ENCODE results near the gene TENT5C.

TENT5C gene

DNA sequence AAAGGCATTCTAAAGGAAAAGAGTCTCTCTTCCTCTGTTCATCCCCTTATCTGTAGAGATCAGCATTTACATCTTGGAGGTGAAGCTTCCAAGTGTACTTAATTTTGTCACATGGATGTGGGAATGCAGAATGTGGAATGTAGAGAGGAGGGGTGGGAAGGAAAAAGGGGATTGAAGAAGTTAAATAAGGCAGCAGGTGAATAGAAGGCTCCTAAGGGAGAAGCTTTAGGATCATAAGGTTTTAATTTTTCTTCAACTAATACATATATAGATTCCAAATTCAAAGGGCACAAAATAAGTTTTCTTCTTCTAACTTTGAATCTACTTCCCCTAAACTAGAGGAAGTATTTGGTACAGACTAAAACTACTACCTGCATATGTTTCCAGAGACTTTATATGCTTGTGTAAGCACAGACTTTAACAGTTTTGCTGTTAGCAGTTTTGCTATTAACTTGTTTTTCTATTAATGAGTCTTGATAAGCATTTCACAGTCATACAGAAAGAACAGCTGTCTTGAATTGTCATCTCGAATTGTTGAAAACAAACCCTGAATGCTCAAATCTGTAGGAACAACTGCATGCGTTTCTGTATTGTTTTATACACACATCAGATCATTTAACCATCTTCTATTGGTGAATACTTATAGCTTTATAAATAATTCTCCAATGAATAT lies 12.7 kb downstream of the TENT5C start:
- no peak overlapping the region for H3K4me3 ChIP-seq (replicated peaks; ENCODE audit: low read depth, low read length)
- no peak for DNase-seq (ENCODE audit: low read depth)
- TF ChIP-seq CTCF (IDR thresholded peaks at IDR 0.05; ENCODE audit: low read length, missing control alignments): no peak

DNA sequence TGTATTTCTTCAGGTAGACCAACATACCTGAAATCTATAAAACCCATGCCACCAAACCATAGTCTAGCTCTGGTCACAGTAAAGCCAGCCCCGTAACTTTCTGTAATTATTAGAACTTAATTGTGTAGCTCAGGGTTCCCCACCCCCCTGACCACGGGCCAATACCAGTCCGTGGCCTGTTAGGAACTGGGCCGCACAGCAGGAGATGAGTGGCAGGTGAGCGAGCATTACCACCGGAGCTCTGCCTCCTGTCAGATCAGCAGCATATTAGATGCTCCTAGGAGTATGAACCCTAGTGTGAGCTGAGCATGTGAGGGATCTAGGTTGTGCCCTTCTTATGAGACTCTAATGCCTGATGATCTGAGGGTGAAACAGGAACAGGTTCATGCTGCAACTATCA lies 14.6 kb downstream of the TENT5C start:
- no peak overlapping the region for H3K4me3 ChIP-seq (replicated peaks; ENCODE audit: low read depth, low read length)
- TF ChIP-seq CTCF (IDR thresholded peaks at IDR 0.05; ENCODE audit: low read length, missing control alignments): no peak
- no peak for DNase-seq (ENCODE audit: low read depth)

DNA sequence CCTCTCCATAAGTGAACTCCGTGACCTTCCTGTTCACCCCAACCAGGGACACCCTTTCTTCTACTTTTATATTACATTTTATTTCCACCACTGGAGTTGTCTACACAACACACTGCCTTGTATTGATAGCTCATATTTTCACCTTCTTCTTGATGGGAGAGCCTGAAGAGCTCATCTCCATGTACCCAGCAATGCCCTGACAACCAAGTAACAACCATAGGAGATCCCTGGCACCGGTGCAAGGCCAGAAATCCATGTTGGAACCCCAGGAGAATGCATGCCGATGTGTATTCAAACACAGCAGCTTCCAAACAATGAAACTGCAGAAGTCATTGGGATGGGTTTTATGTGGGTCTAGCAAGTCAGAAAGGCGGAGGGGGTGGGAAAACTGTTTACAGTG lies 15.5 kb downstream of the TENT5C start:
- DNase-seq (ENCODE audit: low read depth): no peak
- no peak overlapping the region for H3K4me3 ChIP-seq (replicated peaks; ENCODE audit: low read depth, low read length)
- no peak for TF ChIP-seq CTCF (IDR thresholded peaks at IDR 0.05; ENCODE audit: low read length, missing control alignments)

- no peak for DNase-seq (ENCODE audit: low read depth)
- no peak overlapping the region for H3K4me3 ChIP-seq (replicated peaks; ENCODE audit: low read depth, low read length)
- TF ChIP-seq CTCF (IDR thresholded peaks at IDR 0.05; ENCODE audit: low read length, missing control alignments): no peak
Measured at GRCh38 chr1:117622726-117623125, 16.9 kb downstream of the TENT5C start.

DNA sequence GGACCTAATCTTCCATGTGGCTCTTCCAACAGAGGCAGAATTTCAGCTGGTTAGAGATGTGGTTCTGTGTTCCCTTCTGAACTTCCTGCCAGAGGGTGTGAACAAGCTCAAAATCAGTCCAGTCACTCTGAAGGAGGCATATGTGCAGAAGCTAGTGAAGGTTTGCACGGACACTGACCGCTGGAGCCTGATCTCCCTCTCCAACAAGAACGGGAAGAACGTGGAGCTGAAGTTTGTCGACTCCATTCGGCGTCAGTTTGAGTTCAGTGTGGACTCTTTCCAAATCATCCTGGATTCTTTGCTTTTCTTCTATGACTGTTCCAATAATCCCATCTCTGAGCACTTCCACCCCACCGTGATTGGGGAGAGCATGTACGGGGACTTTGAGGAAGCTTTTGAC lies 17.3 kb downstream of the TENT5C start:
- no peak for TF ChIP-seq CTCF (IDR thresholded peaks at IDR 0.05; ENCODE audit: low read length, missing control alignments)
- no peak for DNase-seq (ENCODE audit: low read depth)
- no peak overlapping the region for H3K4me3 ChIP-seq (replicated peaks; ENCODE audit: low read depth, low read length)

DNA sequence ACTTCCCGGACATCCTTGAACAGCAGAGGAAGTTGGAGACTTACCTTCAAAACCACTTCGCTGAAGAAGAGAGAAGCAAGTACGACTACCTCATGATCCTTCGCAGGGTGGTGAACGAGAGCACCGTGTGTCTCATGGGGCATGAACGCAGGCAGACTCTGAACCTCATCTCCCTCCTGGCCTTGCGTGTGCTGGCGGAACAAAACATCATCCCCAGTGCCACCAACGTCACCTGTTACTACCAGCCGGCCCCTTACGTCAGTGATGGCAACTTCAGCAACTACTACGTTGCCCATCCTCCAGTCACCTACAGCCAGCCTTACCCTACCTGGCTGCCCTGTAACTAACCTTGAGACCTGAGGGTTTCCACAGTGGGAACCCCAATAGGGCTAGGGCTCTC lies 17.9 kb downstream of the TENT5C start:
- no peak for TF ChIP-seq CTCF (IDR thresholded peaks at IDR 0.05; ENCODE audit: low read length, missing control alignments)
- DNase-seq (ENCODE audit: low read depth): no peak
- H3K4me3 ChIP-seq (replicated peaks; ENCODE audit: low read depth, low read length): no peak overlapping the region

GRCh38 chr1:117627546-117628130 lies 21.8 kb downstream of the TENT5C start:
- TF ChIP-seq CTCF (IDR thresholded peaks at IDR 0.05; ENCODE audit: low read length, missing control alignments): no peak
- no peak for DNase-seq (ENCODE audit: low read depth)
- no peak overlapping the region for H3K4me3 ChIP-seq (replicated peaks; ENCODE audit: low read depth, low read length)

Data from fibroblast of pulmonary artery (primary cell).